ENCODE data around the gene DBR1. TPM values are rescaled to one million over a fixed set of nuclear protein-coding genes. Genes with fewer than 3 reads are reported as not detected.

Gene DBR1
- total and polyA plus RNA-seq, 2 of the 13 experiments (the other 11 are each of a cell fraction or from before 2014, with no cell fraction given), result 6.4 to 16.7 TPM

DNA sequence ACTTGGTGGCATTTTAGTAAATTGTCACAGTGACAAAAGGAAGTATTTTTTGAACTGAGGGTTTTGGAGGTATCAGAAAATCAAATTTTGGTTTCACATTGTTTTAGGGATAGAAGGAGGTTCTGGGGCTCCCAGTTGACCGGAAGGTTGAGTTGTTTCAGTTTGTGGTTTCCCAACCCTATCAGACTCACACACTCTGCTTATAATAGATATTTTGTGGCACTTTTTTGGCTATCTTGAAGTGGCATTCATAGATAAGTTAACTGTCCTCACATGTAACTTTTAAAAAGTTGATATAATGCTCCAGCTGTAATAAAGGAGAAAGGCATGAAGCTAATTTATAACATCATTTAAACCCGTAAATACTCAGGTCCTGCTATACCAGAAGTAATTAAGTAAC is 25.1 kb upstream of the DBR1 start:
- Histone ChIP-seq H3K27ac (ENCODE audit: extremely low read length, insufficient read depth, low read length) (no peak overlapping the region), H3K4me2 (ENCODE audit: low read depth, low read length) (no peak overlapping the region), H3K27me3 (ENCODE audit: control insufficient read depth in 1 of 2, insufficient read depth in 2 of 2, low read length in 2 of 2) (no peaks in the 10 kb centered on the region), H3K79me2 (ENCODE audit: insufficient read depth, low read length) (peaks cover 91% of the 10 kb centered on the region), H3K36me3 (replicated peaks in 1 of 2; ENCODE audit: control insufficient read depth in 1 of 2, insufficient read depth in 2 of 2, low read length in 2 of 2) (peaks cover 0 to 3% of the 10 kb centered on the region in 2 experiments; a peak in 1 of 5 replicates), H3K9me3 (ENCODE audit: low read length) (no peaks in the 10 kb centered on the region), H3K9ac (ENCODE audit: insufficient read depth, low read depth, low read length) (no peak overlapping the region), H4K20me1 (ENCODE audit: insufficient read depth, low read length) (peaks cover 28% of the 10 kb centered on the region), H3K4me3 (replicated peaks in 1 of 3; ENCODE audit: insufficient read depth in 1 of 3, low read depth in 2 of 3, low read length in 3 of 3) (no peak overlapping the region), H3K4me1 (ENCODE audit: insufficient read depth, low read length) (0 out of 2 replicates have a peak, but pooled peaks cover 8% of the 10 kb centered on the region), H2AFZ (ENCODE audit: low read length) (no peak overlapping the region)
- DNase-seq (ENCODE audit: low spot score), result no peak
- WGBS (ENCODE audit: low lambda C conversion rate), result 100% methylated on average over 2 of the region's 2 CpGs
- intact Hi-C loops (cut with micrococcal nuclease; ENCODE audit: unreplicated experiment), result no loop called here
- FAIRE-seq, result no peak
- POLR2A ChIA-PET, result no interaction called here
- TF ChIP-seq ZNF232 (CRISPR knock-in tag; IDR thresholded peaks at IDR 0.05; ENCODE audit: borderline replicate concordance), result no peak
- TF ChIP-seq ATF1 (CRISPR knock-in tag; IDR thresholded peaks at IDR 0.05), result no peak
- TF ChIP-seq CBX5 (CRISPR knock-in tag; IDR thresholded peaks at IDR 0.05; ENCODE audit: borderline replicate concordance), result no peak
- no peak for TF ChIP-seq ZNF484 (CRISPR knock-in tag; IDR thresholded peaks at IDR 0.05; ENCODE audit: borderline replicate concordance, low read depth)
- TF ChIP-seq SNAPC5 (CRISPR knock-in tag; IDR thresholded peaks at IDR 0.05; ENCODE audit: borderline replicate concordance), result no peak
- TF ChIP-seq HDAC2 (CRISPR knock-in tag; IDR thresholded peaks at IDR 0.05), result no peak
- ATAC-seq, result no peak
- in situ Hi-C loops (cut with HindIII; ENCODE audit: extremely low pct_ligation_motif_present, low pct_unique_long_range_greater_than_20kb), result no loop called here
- CTCF ChIA-PET (ENCODE audit: low intra/inter-chr PET ratio, low total read pairs), result no interaction called here
- BruUV-seq (replicated peaks), result no TSS peak

DNA sequence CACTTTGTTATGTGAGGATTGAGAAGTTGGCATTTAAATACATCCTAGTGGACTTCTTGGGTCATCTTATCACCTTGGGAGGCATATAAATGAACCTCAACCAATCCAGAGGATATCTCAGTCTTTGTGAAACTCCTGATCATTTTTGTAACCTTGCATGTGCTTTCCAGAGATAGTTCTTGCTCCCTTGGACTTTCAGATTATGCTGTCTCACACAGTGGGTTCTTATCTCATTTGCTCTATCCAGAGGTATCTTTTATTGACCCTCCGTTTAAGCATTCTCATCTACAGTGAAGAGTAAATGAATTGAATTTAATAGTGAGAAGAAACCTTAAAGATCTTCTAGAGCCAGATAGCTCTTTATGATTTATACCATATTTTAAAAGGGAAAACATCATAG is 22.8 kb upstream of the DBR1 start:
- peaks cover 28% of the 10 kb centered on the region for H4K20me1 ChIP-seq (ENCODE audit: insufficient read depth, low read length)
- TF ChIP-seq ZNF205 (CRISPR knock-in tag; IDR thresholded peaks at IDR 0.05) (no peak), SMC3 (IDR thresholded peaks at IDR 0.05; ENCODE audit: low read length) (no peak), ARHGAP35 (CRISPR knock-in tag; IDR thresholded peaks at IDR 0.05; ENCODE audit: borderline replicate concordance) (no peak), ZSCAN29 (CRISPR knock-in tag; conservative IDR thresholded peaks at IDR 0.05) (no peak), PLSCR1 (CRISPR knock-in tag; IDR thresholded peaks at IDR 0.05; ENCODE audit: borderline replicate concordance) (no peak), HOXA7 (CRISPR knock-in tag; IDR thresholded peaks at IDR 0.05) (no peak), GATA4 (IDR thresholded peaks at IDR 0.05; ENCODE audit: borderline replicate concordance, low read depth) (no peak), KDM6A (CRISPR knock-in tag; IDR thresholded peaks at IDR 0.05; ENCODE audit: low read depth) (no peak), ZNF567 (CRISPR knock-in tag; IDR thresholded peaks at IDR 0.05; ENCODE audit: borderline replicate concordance) (no peak), STAT5B (CRISPR knock-in tag; IDR thresholded peaks at IDR 0.05) (no peak), YEATS4 (CRISPR knock-in tag; IDR thresholded peaks at IDR 0.05; ENCODE audit: borderline replicate concordance) (no peak)
- TF ChIP-seq, protein P1, sequence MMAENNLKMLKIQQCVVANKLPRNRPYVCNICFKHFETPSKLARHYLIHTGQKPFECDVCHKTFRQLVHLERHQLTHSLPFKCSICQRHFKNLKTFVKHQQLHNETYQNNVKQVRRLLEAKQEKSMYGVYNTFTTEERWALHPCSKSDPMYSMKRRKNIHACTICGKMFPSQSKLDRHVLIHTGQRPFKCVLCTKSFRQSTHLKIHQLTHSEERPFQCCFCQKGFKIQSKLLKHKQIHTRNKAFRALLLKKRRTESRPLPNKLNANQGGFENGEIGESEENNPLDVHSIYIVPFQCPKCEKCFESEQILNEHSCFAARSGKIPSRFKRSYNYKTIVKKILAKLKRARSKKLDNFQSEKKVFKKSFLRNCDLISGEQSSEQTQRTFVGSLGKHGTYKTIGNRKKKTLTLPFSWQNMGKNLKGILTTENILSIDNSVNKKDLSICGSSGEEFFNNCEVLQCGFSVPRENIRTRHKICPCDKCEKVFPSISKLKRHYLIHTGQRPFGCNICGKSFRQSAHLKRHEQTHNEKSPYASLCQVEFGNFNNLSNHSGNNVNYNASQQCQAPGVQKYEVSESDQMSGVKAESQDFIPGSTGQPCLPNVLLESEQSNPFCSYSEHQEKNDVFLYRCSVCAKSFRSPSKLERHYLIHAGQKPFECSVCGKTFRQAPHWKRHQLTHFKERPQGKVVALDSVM (CRISPR knock-in tag; IDR thresholded peaks at IDR 0.05), result no peak

More for the DNA sequence above, 22.8 kb upstream of the DBR1 start:
- 0 out of 2 replicates have a peak, but pooled peaks cover 8% of the 10 kb centered on the region for H3K4me1 ChIP-seq (ENCODE audit: insufficient read depth, low read length)
- H3K27me3 ChIP-seq (ENCODE audit: control insufficient read depth in 1 of 2, insufficient read depth in 2 of 2, low read length in 2 of 2), result no peaks in the 10 kb centered on the region
- ChIA-PET POLR2A (interaction anchor here (1.7 kb wide), 1 partner anchor 10 kb away, joined by 12 read pairs; the partner anchor contains the start of gene ARMC8), CTCF (ENCODE audit: low intra/inter-chr PET ratio, low total read pairs) (no interaction called here)
- H3K4me3 ChIP-seq (replicated peaks in 1 of 3; ENCODE audit: insufficient read depth in 1 of 3, low read depth in 2 of 3, low read length in 3 of 3), result no peak overlapping the region
- no peak overlapping the region for H3K27ac ChIP-seq (ENCODE audit: extremely low read length, insufficient read depth, low read length)
- H2AFZ ChIP-seq (ENCODE audit: low read length), result no peak overlapping the region
- in situ Hi-C loops (cut with HindIII; ENCODE audit: extremely low pct_ligation_motif_present, low pct_unique_long_range_greater_than_20kb) (no loop called here), intact Hi-C loops (cut with micrococcal nuclease; ENCODE audit: unreplicated experiment) (no loop called here)
- FAIRE-seq (no peak), ATAC-seq (no peak), DNase-seq (ENCODE audit: low spot score) (no peak)
- peaks cover 80% of the 10 kb centered on the region for H3K79me2 ChIP-seq (ENCODE audit: insufficient read depth, low read length)
- no TSS peak for BruUV-seq (replicated peaks)
- H3K9me3 ChIP-seq (ENCODE audit: low read length), result no peaks in the 10 kb centered on the region
- no peak overlapping the region for H3K4me2 ChIP-seq (ENCODE audit: low read depth, low read length)
- WGBS (ENCODE audit: low lambda C conversion rate), result 92% methylated on average over 1 of the region's 1 CpG
- peaks cover 0 to 5% of the 10 kb centered on the region in 2 experiments; a peak in 1 of 5 replicates for H3K36me3 ChIP-seq (replicated peaks in 1 of 2; ENCODE audit: control insufficient read depth in 1 of 2, insufficient read depth in 2 of 2, low read length in 2 of 2)
- no peak overlapping the region for H3K9ac ChIP-seq (ENCODE audit: insufficient read depth, low read depth, low read length)
